CD4-positive, CD25-positive, alpha-beta regulatory T cell (primary cell): ENCODE measurements around the gene GRIP2. TPM values are rescaled to one million over a fixed set of nuclear protein-coding genes. Genes with fewer than 3 reads are reported as not detected.

Source experiments
- ATAC-seq, 2 donors: fragments of 150-1000 bp; cut with Tn5 transposase; one replicate each; pipeline ENCODE4 v1.10.0; 2021; ENCODE audit warnings: low read depth in 2 of 2, moderate number of reproducible peaks in 2 of 2, moderate library complexity in 1 of 2
- DNase-seq, 3 donors: peaks; one replicate each; pipeline versions ENCODE4 v3.0.0 to v3.0.0-alpha.2; 2012 to 2022; ENCODE audit warnings: mixed read lengths in 1 of 3
- H3K27ac ChIP-seq: one replicate; pipeline ENCODE4 v1.7.0; 2013; ENCODE audit warnings: mild to moderate bottlenecking, low read length; ENCODE audit not compliant: insufficient read depth, poor library complexity, severe bottlenecking
- H3K27me3 ChIP-seq: one replicate; pipeline ENCODE4 v1.7.0; 2013; ENCODE audit warnings: low read length; ENCODE audit not compliant: control insufficient read depth, insufficient read depth
- H3K36me3 ChIP-seq: one replicate; pipeline ENCODE4 v1.7.0; 2013; ENCODE audit warnings: mild to moderate bottlenecking, low read length, moderate library complexity; ENCODE audit not compliant: control insufficient read depth, insufficient read depth
- H3K4me1 ChIP-seq: 2 replicates; pipeline ENCODE4 v1.7.0; 2013; ENCODE audit warnings: mild to moderate bottlenecking, low read length; ENCODE audit not compliant: insufficient read depth, control insufficient read depth, poor library complexity, severe bottlenecking
- H3K4me3 ChIP-seq: one replicate; pipeline ENCODE4 v1.7.0; 2013; ENCODE audit warnings: low read depth, mild to moderate bottlenecking, low read length, moderate library complexity
- H3K9me3 ChIP-seq, 2 experiments: 1 replicate in 1 of 2; 2 replicates in 1 of 2; pipeline ENCODE4 v1.7.0; 2013; ENCODE audit warnings: low read length in 2 of 2, mild to moderate bottlenecking in 1 of 2, moderate library complexity in 1 of 2; ENCODE audit not compliant: control insufficient read depth in 2 of 2
- H3K27ac Mint-ChIP-seq, 3 donors: one replicate each; pipeline ENCODE4 v1.8.0; 2020 to 2022; ENCODE audit warnings: mild to moderate bottlenecking in 3 of 3, mixed read lengths in 3 of 3, moderate library complexity in 2 of 3
- H3K27me3 Mint-ChIP-seq: one replicate; pipeline ENCODE4 v1.8.0; 2022; ENCODE audit warnings: mild to moderate bottlenecking, mixed read lengths
- H3K36me3 Mint-ChIP-seq: one replicate; pipeline ENCODE4 v1.8.0; 2020; ENCODE audit warnings: mixed read lengths
- H3K4me1 Mint-ChIP-seq, 4 donors: one replicate each; pipeline ENCODE4 v1.8.0; 2020 to 2022; ENCODE audit warnings: mixed read lengths in 4 of 4, mild to moderate bottlenecking in 1 of 4
- H3K4me3 Mint-ChIP-seq, 4 donors: one replicate each; pipeline ENCODE4 v1.8.0; 2020 to 2022; ENCODE audit warnings: mild to moderate bottlenecking in 4 of 4, mixed read lengths in 4 of 4, moderate library complexity in 3 of 4
- H3K9me3 Mint-ChIP-seq, 7 donors: one replicate each; pipeline ENCODE4 v1.8.0; 2020 to 2022; ENCODE audit warnings: mixed read lengths in 7 of 7, mild to moderate bottlenecking in 3 of 7, moderate library complexity in 2 of 7
- polyA plus RNA-seq, 4 donors: library from polyadenylated mRNA; unstranded; fragments of 300-500 nt; fragmentation: Illumina TruSeq; gene quantifications; one replicate each; pipeline ENCODE4 v1.2.3, GENCODE V29; 2021
- total RNA-seq: library from RNA; stranded (reverse); gene quantifications from one replicate; pipeline ENCODE4 v1.2.3, GENCODE V29; 2022

GRIP2 gene
- total and polyA plus RNA-seq, 5 donors from 2014 or later: 0.18 TPM; not detected in 4

- ATAC-seq: no peak
- H3K4me1 Mint-ChIP-seq: peaks cover 0 to 3% (median 0%) of the 10 kb centered on the region in 4 donors
- H3K9me3 Mint-ChIP-seq: no peaks in the 10 kb centered on the region
- Histone ChIP-seq H3K27me3 (no peaks in the 10 kb centered on the region), H3K4me3 (no peak overlapping the region), H3K36me3 (peaks cover 54% of the 10 kb centered on the region), H3K27ac (no peak overlapping the region), H3K4me1 (no peaks in the 10 kb centered on the region), H3K9me3 (no peaks in the 10 kb centered on the region)
- no peak overlapping the region for H3K4me3 Mint-ChIP-seq
- DNase-seq: no peak
- no peaks in the 10 kb centered on the region for H3K27me3 Mint-ChIP-seq
- H3K27ac Mint-ChIP-seq: no peak overlapping the region
- peaks cover 42% of the 10 kb centered on the region for H3K36me3 Mint-ChIP-seq
Observed at GRCh38 chr3:14487821-14488220, 52.3 kb downstream of the GRIP2 start.

- H3K27me3 ChIP-seq: no peaks in the 10 kb centered on the region
- H3K36me3 ChIP-seq: peaks cover 62% of the 10 kb centered on the region
- no peak for ATAC-seq
- H3K4me1 ChIP-seq: no peaks in the 10 kb centered on the region
- Mint-ChIP-seq H3K9me3 (no peaks in the 10 kb centered on the region), H3K4me3 (no peak overlapping the region), H3K36me3 (peaks cover 42% of the 10 kb centered on the region), H3K4me1 (peaks cover 0 to 3% (median 0%) of the 10 kb centered on the region in 4 donors), H3K27ac (peak overlapping the region; percentile 22 to 83 (median 34)), H3K27me3 (no peaks in the 10 kb centered on the region)
- DNase-seq: no peak
- no peak overlapping the region for H3K27ac ChIP-seq
- H3K9me3 ChIP-seq: no peaks in the 10 kb centered on the region
- no peak overlapping the region for H3K4me3 ChIP-seq
Observed at GRCh38 chr3:14487086-14487485, 53.1 kb downstream of the GRIP2 start.

- H3K27ac ChIP-seq: no peak overlapping the region
- H3K4me3 Mint-ChIP-seq: no peak overlapping the region
- peaks cover 68% of the 10 kb centered on the region for H3K36me3 ChIP-seq
- ATAC-seq (no peak), DNase-seq (no peak)
- H3K27ac Mint-ChIP-seq: peak overlapping the region; percentile 20 to 83 (median 34)
- no peak overlapping the region for H3K4me3 ChIP-seq
- H3K9me3 Mint-ChIP-seq: no peaks in the 10 kb centered on the region
- no peaks in the 10 kb centered on the region for H3K4me1 ChIP-seq
- no peaks in the 10 kb centered on the region for H3K27me3 ChIP-seq
- no peaks in the 10 kb centered on the region for H3K27me3 Mint-ChIP-seq
- peaks cover 46% of the 10 kb centered on the region for H3K36me3 Mint-ChIP-seq
- peaks cover 0 to 3% (median 0%) of the 10 kb centered on the region in 4 donors for H3K4me1 Mint-ChIP-seq
- H3K9me3 ChIP-seq: no peaks in the 10 kb centered on the region
Observed at GRCh38 chr3:14486460-14486859, 53.7 kb downstream of the GRIP2 start.

- H3K9me3 Mint-ChIP-seq: no peaks in the 10 kb centered on the region
- Histone ChIP-seq H3K27me3 (no peaks in the 10 kb centered on the region), H3K4me1 (no peaks in the 10 kb centered on the region), H3K4me3 (no peak overlapping the region), H3K27ac (no peak overlapping the region), H3K36me3 (peaks cover 71% of the 10 kb centered on the region), H3K9me3 (no peaks in the 10 kb centered on the region)
- DNase-seq: no peak
- peak overlapping the region in 1 of 3 donors; percentile 83 for H3K27ac Mint-ChIP-seq
- no peaks in the 10 kb centered on the region for H3K27me3 Mint-ChIP-seq
- H3K4me1 Mint-ChIP-seq: peaks cover 0 to 3% (median 0%) of the 10 kb centered on the region in 4 donors
- no peak for ATAC-seq
- no peak overlapping the region for H3K4me3 Mint-ChIP-seq
- peaks cover 49% of the 10 kb centered on the region for H3K36me3 Mint-ChIP-seq
Observed at GRCh38 chr3:14485981-14486380, 54.2 kb downstream of the GRIP2 start.

- peaks cover 0 to 3% (median 0%) of the 10 kb centered on the region in 4 donors for H3K4me1 Mint-ChIP-seq
- H3K36me3 Mint-ChIP-seq: peaks cover 46% of the 10 kb centered on the region
- DNase-seq (no peak), ATAC-seq (no peak)
- Histone ChIP-seq H3K27ac (no peak overlapping the region), H3K4me1 (no peaks in the 10 kb centered on the region), H3K9me3 (no peaks in the 10 kb centered on the region), H3K36me3 (peaks cover 83% of the 10 kb centered on the region), H3K4me3 (no peak overlapping the region), H3K27me3 (no peaks in the 10 kb centered on the region)
- no peaks in the 10 kb centered on the region for H3K9me3 Mint-ChIP-seq
- no peak overlapping the region for H3K4me3 Mint-ChIP-seq
- H3K27ac Mint-ChIP-seq: peak overlapping the region in 1 of 3 donors; percentile 63
- no peaks in the 10 kb centered on the region for H3K27me3 Mint-ChIP-seq
Observed at GRCh38 chr3:14484741-14485140, 55.4 kb downstream of the GRIP2 start.

GRCh38 chr3:14483286-14483685, 56.9 kb downstream of the GRIP2 start:
- H3K4me1 ChIP-seq: no peaks in the 10 kb centered on the region
- no peaks in the 10 kb centered on the region for H3K27me3 ChIP-seq
- no peaks in the 10 kb centered on the region for H3K9me3 ChIP-seq
- Mint-ChIP-seq H3K4me3 (no peak overlapping the region), H3K9me3 (no peaks in the 10 kb centered on the region), H3K27me3 (no peaks in the 10 kb centered on the region), H3K27ac (peak overlapping the region in 2 of 3 donors; percentile 54 to 71), H3K36me3 (peaks cover 57% of the 10 kb centered on the region), H3K4me1 (peaks cover 0 to 3% (median 0%) of the 10 kb centered on the region in 4 donors)
- no peak overlapping the region for H3K4me3 ChIP-seq
- H3K27ac ChIP-seq: no peak overlapping the region
- H3K36me3 ChIP-seq: peaks cover 93% of the 10 kb centered on the region
- DNase-seq (no peak), ATAC-seq (no peak)

- peaks cover 57% of the 10 kb centered on the region for H3K36me3 Mint-ChIP-seq
- peaks cover 97% of the 10 kb centered on the region for H3K36me3 ChIP-seq
- no peak for ATAC-seq
Observed at GRCh38 chr3:14482271-14482721, 57.8 kb downstream of the GRIP2 start.

GRCh38 chr3:14481646-14482036, 58.5 kb downstream of the GRIP2 start:
- ATAC-seq: no peak
- H3K9me3 Mint-ChIP-seq: no peaks in the 10 kb centered on the region
- no peak overlapping the region for H3K27ac Mint-ChIP-seq
- Histone ChIP-seq H3K4me1 (no peaks in the 10 kb centered on the region), H3K9me3 (no peaks in the 10 kb centered on the region), H3K36me3 (peaks cover 97% of the 10 kb centered on the region), H3K4me3 (no peak overlapping the region), H3K27ac (no peak overlapping the region), H3K27me3 (no peaks in the 10 kb centered on the region)
- H3K4me1 Mint-ChIP-seq: peaks cover 0 to 4% (median 0%) of the 10 kb centered on the region in 4 donors
- no peak for DNase-seq
- no peaks in the 10 kb centered on the region for H3K27me3 Mint-ChIP-seq
- H3K4me3 Mint-ChIP-seq: no peak overlapping the region
- peaks cover 52% of the 10 kb centered on the region for H3K36me3 Mint-ChIP-seq

More at GRCh38 chr3:14482271-14482721, 57.8 kb downstream of the GRIP2 start:
- no peak overlapping the region for H3K27ac ChIP-seq
- H3K4me1 ChIP-seq: no peaks in the 10 kb centered on the region
- peaks cover 0 to 4% (median 0%) of the 10 kb centered on the region in 4 donors for H3K4me1 Mint-ChIP-seq
- no peaks in the 10 kb centered on the region for H3K9me3 Mint-ChIP-seq
- H3K27ac Mint-ChIP-seq: no peak overlapping the region
- H3K27me3 Mint-ChIP-seq: no peaks in the 10 kb centered on the region
- no peak overlapping the region for H3K4me3 Mint-ChIP-seq
- H3K4me3 ChIP-seq: no peak overlapping the region
- H3K27me3 ChIP-seq: no peaks in the 10 kb centered on the region
- DNase-seq: no peak
- H3K9me3 ChIP-seq: no peaks in the 10 kb centered on the region
